SW480 (cell line): Measurements from ENCODE around the gene FBLN1.
A peak's percentile ranks its signal among the peaks of the same experiment; 100 is the strongest.

ENCODE experiments used
- DNase-seq: peaks from one replicate; pipeline ENCODE4 v3.0.0-alpha.2; 2016; ENCODE audit warnings: low spot score

FBLN1 gene

DNA sequence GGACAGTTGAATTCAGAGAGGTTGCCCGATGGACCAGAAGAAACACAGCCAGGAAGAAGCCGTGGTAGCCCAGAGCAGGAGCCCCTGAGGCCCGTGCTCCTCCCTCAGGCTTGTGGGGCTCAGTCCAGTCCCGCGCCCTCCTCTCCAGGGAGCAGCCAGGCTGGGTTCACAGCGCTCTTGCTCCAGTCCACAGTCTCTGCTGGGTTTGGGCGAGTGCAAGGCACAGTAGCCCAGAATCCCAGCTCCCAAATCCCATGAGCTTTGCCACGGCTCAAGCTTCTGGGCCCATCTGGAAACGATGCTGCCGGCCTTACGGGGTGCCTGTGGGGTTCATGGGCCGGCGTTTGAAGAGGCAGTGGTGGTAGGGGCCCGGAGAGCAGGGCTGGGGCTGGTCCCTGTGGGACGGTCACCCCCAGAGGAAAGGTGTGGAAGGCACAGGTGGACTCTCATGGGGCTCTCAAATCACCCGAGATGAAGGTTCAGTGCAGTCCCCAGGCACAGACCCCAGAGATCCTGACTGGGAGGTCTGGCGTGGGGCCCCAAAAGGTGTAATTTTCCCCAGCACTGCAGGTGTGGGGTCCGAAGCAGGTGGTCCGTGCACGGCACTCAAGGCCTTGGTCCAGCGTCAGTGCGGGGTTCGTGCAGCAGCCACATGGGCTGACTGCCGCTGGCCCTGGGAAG lies 138.4 kb downstream of the FBLN1 start:
- no peak for DNase-seq

DNA sequence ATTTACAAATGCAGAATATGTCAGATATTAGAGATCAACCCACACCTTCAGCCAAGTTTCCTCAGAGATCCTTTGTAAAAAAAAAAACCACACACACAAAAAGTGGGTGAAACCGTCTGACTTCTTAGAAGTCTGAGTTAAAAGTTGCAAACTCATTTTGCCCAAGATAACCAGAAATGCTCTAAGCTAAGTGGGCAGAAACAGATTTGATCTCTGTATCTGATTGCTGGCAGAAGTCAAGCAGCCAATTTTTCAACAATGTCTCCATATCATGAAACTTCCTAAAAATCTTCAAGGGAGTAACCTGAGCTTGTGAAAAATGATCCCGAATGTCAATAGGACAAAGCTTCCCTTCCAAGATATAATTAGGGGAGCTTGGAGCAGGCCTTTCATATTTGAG lies 140.3 kb downstream of the FBLN1 start:
- DNase-seq: no peak

- no peak for DNase-seq
These were observed 142.0 kb downstream of the FBLN1 start for GRCh38 chr22:45644714-45645113.

GRCh38 chr22:45645150-45645525 lies 142.5 kb downstream of the FBLN1 start:
- no peak for DNase-seq

- peak; percentile 39 for DNase-seq
These were observed 143.1 kb downstream of the FBLN1 start for GRCh38 chr22:45645526-45646414.

DNA sequence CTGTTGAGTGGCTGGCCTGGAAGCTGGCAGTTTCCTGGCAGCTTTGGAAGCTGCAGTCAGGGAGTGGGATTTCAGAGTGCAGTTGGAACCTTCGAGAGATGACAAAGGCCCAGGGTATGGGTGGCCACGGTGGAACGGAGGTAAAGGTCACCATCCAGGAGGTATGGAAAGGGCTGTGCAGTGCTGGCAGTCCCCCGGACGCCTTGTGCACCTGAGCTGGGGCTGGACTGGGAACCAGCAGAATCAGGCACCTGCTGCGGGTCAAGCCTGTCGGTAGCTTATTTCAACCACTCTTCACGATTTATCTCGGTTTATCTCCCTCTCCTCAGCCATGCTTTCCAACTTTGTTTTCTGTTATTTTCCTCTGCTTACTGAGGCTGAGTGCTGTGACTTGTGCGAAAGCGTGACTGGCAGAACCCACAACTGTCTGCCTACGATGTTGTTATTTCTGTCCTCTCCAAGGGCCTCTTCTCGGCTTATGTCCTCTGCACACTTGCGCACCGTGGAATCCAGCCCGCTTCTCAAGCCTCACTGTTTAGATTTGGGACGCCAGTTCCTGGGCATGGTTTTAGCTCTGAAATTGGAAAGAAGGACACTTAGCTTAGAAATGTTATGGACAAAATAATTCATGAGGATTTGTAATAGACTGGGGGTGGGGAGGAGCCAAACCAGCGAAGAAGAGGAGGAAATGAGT lies 145.0 kb downstream of the FBLN1 start:
- DNase-seq: no peak

- peak; percentile 50 for DNase-seq
These were observed 145.8 kb downstream of the FBLN1 start for GRCh38 chr22:45648301-45649117.

GRCh38 chr22:45649809-45650208 lies 147.1 kb downstream of the FBLN1 start:
- DNase-seq: no peak

- DNase-seq: no peak
These were observed 148.0 kb downstream of the FBLN1 start for GRCh38 chr22:45650721-45651120.
